ENCODE data around the gene C6orf136.

The C6orf136 gene

DNA sequence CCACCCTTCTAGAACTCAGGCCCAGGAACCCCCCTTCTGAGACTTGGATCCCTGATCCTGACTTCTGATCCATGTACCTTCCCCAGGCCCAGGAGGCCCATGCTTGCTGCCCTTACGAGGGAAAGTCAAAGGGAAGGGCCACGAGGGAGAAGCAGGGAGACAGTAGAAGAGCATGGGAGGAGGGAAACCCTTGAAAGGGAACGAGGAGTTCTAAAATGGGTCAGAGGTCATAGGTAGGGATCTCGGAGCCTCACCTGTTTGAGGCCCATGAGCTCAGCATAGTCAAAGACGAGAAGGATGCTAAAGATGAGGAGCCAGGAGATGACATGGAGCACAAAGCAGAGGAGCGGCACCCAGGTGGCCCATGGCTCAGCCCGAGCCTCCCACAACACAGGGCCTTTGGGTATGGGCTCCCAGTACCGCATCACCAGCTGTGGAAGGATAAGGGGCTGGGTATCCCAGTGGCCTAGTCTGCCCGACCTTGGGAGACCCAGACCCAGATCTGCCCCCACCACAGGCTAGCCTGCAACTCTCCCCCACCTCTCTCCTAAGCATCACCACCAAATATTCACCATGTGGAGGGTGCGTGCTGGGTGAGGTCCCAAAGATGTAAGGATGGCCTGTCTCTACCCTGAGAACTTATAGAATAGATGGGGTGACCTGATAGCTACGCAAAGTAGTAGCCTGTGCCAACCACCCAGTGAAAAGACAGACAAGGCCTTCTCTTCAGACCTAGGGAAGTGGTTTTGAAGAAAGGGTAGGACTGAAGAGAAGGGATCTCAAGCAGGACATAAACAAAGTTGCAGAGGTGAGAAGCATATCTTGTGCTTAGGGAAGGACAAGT is 42.3 kb downstream of the C6orf136 start:
- no peak overlapping the region for H3K4me3 ChIP-seq (ENCODE audit: low read length)
- no peak for DNase-seq (ENCODE audit: low read depth)
- TF ChIP-seq, protein P1, sequence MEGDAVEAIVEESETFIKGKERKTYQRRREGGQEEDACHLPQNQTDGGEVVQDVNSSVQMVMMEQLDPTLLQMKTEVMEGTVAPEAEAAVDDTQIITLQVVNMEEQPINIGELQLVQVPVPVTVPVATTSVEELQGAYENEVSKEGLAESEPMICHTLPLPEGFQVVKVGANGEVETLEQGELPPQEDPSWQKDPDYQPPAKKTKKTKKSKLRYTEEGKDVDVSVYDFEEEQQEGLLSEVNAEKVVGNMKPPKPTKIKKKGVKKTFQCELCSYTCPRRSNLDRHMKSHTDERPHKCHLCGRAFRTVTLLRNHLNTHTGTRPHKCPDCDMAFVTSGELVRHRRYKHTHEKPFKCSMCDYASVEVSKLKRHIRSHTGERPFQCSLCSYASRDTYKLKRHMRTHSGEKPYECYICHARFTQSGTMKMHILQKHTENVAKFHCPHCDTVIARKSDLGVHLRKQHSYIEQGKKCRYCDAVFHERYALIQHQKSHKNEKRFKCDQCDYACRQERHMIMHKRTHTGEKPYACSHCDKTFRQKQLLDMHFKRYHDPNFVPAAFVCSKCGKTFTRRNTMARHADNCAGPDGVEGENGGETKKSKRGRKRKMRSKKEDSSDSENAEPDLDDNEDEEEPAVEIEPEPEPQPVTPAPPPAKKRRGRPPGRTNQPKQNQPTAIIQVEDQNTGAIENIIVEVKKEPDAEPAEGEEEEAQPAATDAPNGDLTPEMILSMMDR (IDR thresholded peaks at IDR 0.05; ENCODE audit: insufficient read depth, low read depth, low read length, missing control alignments) = no peak

DNA sequence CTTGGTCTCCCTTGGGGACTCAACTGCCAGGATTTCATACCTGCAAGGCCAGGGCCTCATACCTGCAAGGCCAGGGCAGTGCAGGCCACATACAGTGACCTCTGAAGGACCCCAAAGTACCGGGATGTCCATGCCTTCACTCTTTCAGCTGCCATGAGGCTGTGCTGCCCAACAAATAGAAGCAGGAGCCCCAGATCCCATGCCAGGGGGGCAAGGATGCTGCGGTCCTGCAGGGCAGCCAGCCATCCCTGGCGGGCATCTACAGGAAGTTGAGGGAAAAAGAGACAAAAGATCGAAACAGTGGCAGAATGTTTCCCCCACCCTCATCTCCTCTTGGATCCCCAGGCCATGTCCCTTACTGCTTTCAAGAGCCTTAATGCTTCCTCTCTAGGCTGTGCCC is 43.1 kb downstream of the C6orf136 start:
- H3K4me3 ChIP-seq (ENCODE audit: low read length) = peak overlapping the region; percentile 72
- DNase-seq (ENCODE audit: low read depth) = no peak
- TF ChIP-seq, protein P1 (IDR thresholded peaks at IDR 0.05; ENCODE audit: insufficient read depth, low read depth, low read length, missing control alignments) = no peak

DNA sequence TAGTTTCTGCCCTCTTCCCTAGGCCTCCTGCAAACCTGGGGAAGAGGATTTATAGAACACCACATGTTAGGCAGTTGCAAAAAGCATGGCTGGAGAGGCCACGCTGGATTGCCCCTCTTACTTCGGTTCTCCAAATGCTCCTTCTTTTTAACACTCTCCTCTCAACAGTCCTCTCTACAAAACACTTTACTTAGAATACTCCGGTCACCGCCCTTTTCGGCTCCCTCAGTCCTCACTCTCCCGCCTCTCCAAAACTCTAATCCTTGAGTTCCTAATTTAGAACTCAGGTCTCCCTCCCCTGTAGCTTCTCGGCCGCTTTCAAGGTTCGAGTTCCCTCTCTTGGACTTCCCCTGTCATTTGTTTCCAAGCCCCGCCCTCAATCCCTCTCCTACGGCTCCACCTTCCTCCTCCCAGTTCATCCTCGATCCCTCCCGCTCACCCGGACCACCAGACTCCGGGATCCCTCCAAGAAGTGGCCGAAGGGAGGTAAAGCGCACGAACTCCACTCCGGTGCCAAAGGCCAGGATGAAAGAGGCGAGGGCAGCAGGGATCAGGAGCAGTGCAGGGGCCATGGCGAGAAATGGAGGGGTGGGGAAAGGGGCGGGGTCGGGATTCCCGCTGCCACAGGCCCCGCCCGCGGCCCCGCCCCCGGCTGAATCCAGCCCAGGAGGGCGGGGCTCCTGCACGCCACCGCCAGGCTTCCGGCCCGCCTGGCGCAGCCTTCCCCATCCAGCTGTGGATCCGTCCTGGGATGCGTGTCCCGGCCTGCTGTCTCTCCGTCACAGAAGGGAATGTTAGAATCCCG is 43.7 kb downstream of the C6orf136 start, which contains the start of gene NRM:
NRM (minus strand) TSS at position 582 of the 805 bp plus-strand sequence; CDS start at position 572, 10 bp downstream.
- TF ChIP-seq, protein P1 (IDR thresholded peaks at IDR 0.05; ENCODE audit: insufficient read depth, low read depth, low read length, missing control alignments) = no peak
- peak within 1 kb of the TSS; percentile 72 for H3K4me3 ChIP-seq (ENCODE audit: low read length)
- DNase-seq (ENCODE audit: low read depth) = peak; percentile 95

DNA sequence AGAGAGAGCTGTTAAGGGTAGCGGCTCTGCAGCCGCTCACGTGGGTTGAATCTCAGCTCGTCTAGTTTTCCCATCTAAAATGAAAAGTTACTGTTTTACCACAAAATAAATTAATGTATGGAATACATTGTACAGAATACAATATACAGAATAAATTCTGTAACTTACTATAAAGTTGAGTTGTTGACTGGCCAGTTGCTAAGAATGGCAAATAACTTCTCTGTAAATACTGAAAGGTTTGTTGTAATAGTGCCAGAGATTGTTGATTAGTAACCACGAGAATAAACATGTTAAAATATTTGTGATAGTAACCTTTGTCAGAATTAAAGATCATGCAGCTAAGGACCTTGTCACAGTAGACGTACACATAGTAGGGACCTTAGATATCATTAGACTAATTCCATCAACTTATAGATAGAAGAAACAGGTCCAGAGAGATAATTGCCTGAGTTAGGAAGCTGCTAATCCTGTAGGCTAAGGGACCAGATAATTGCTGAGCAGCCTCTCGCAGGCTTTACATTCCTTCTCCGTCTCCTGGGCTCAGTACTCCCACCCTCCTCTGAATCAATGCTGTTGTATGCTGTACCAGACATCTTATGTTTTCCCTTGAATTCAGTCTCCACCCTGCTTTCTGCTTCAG is 44.4 kb downstream of the C6orf136 start:
- DNase-seq (ENCODE audit: low read depth) = no peak
- TF ChIP-seq, protein P1 (IDR thresholded peaks at IDR 0.05; ENCODE audit: insufficient read depth, low read depth, low read length, missing control alignments) = no peak
- H3K4me3 ChIP-seq (ENCODE audit: low read length) = no peak overlapping the region

DNA sequence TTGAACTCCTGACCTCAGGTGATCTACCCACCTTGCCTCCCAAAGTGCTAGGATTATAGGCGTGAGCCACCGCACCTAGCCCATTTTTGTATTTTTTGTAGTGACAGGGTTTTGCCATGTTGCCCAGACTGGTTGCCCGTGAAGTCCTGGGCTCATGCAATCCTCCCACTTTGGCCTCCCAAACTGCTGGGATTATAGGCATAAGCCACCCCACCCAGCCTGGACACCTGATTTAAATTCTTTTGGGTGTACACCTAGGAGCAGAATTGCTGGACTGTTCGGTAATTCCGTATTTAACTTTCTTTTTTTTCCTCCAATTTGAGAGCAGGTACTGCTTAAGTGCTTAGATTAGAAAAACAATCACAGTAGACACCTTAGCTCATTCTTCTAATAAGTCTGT is 49.5 kb downstream of the C6orf136 start:
- DNase-seq (ENCODE audit: low read depth) = no peak
- TF ChIP-seq, protein P1 (IDR thresholded peaks at IDR 0.05; ENCODE audit: insufficient read depth, low read depth, low read length, missing control alignments) = no peak

DNA sequence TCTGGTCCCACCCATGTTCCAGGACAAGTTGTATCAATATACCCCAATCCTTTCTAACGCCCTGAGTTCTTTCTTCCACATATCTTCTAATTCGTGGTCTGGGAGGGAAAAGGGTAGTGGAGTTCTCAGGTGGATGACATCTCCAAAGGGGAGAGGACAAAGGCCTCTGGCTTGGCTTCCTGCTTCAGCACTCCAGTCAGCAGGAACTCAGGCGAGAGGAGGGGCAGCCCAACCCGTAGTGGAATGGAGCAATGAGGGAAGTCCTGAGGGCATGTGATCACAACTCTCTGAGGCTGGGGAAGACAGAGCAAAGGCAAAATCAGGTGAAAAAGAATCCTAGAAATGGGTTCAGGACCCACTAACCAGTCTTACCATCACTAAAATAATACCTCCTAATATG is 53.4 kb downstream of the C6orf136 start:
- no peak overlapping the region for H3K4me3 ChIP-seq (ENCODE audit: low read length)
- TF ChIP-seq, protein P1 (IDR thresholded peaks at IDR 0.05; ENCODE audit: insufficient read depth, low read depth, low read length, missing control alignments) = no peak
- peak; percentile 70 for DNase-seq (ENCODE audit: low read depth)

More for the DNA sequence above, 49.5 kb downstream of the C6orf136 start:
- H3K4me3 ChIP-seq (ENCODE audit: low read length) = no peak overlapping the region
